Mesendoderm (in vitro differentiated cells): ENCODE measurements around the gene CLEC4D.
A peak's percentile ranks its signal among the peaks of the same experiment; 100 is the strongest.
"Not testable (repeated sequence)": the region's sequence is repeated elsewhere in the genome, so short reads cannot be mapped to it uniquely, and the experiment has no call there.

Source experiments
- DNase-seq: peaks from one replicate; pipeline ENCODE4 v3.0.0; 2013
- H2AK5ac ChIP-seq: 2 replicates; pipeline ENCODE4 v1.6.1; 2013; ENCODE audit warnings: low read length, inconsistent platforms
- H2BK120ac ChIP-seq: 2 replicates; pipeline ENCODE4 v1.6.1; 2013; ENCODE audit warnings: low read depth, mild to moderate bottlenecking, low read length, moderate library complexity, mixed read lengths
- H2BK15ac ChIP-seq: replicated peaks from 2 replicates; pipeline ENCODE4 v1.6.1; 2013; ENCODE audit warnings: low read depth, mild to moderate bottlenecking, moderate library complexity
- H2BK5ac ChIP-seq: 2 replicates; pipeline ENCODE4 v1.6.1; 2013; ENCODE audit warnings: low read length, inconsistent platforms
- H3K18ac ChIP-seq: 2 replicates; pipeline ENCODE4 v1.6.1; 2013; ENCODE audit warnings: mild to moderate bottlenecking, low read length, mixed read lengths
- H3K23ac ChIP-seq: one replicate; pipeline ENCODE4 v1.6.1; 2013; ENCODE audit warnings: low read length
- H3K27ac ChIP-seq: 2 replicates; pipeline ENCODE4 v1.5.1; 2013; ENCODE audit warnings: low read depth, mild to moderate bottlenecking, inconsistent platforms, low read length, moderate library complexity
- H3K27me3 ChIP-seq: 2 replicates; pipeline ENCODE4 v1.6.1; 2013; ENCODE audit warnings: low read length, control low read depth, mild to moderate bottlenecking, inconsistent platforms; ENCODE audit not compliant: insufficient read depth, poor library complexity
- H3K36me3 ChIP-seq: 2 replicates; pipeline ENCODE4 v1.6.1; 2013; ENCODE audit warnings: low read length, inconsistent platforms; ENCODE audit not compliant: control insufficient read depth, insufficient read depth
- H3K4ac ChIP-seq: one replicate; pipeline ENCODE4 v1.6.1; 2013; ENCODE audit warnings: low read depth, mild to moderate bottlenecking, low read length, moderate library complexity
- H3K4me1 ChIP-seq: 2 replicates; pipeline ENCODE4 v1.6.1; 2013; ENCODE audit warnings: low read depth, low read length, inconsistent platforms; ENCODE audit not compliant: control insufficient read depth
- H3K4me2 ChIP-seq: 2 replicates; pipeline ENCODE4 v1.6.1; 2013; ENCODE audit warnings: low read length
- H3K4me3 ChIP-seq: 2 replicates; pipeline ENCODE4 v1.5.1; 2013; ENCODE audit warnings: mild to moderate bottlenecking, low read length
- H3K56ac ChIP-seq: one replicate; pipeline ENCODE4 v1.6.1; 2013; ENCODE audit warnings: low read length
- H3K79me1 ChIP-seq: 2 replicates; pipeline ENCODE4 v1.6.1; 2013; ENCODE audit warnings: low read length, inconsistent platforms
- H3K79me2 ChIP-seq: 2 replicates; pipeline ENCODE4 v1.6.1; 2013; ENCODE audit warnings: mild to moderate bottlenecking, low read length; ENCODE audit not compliant: control insufficient read depth, insufficient read depth
- H3K9ac ChIP-seq: 2 replicates; pipeline ENCODE4 v1.6.1; 2013; ENCODE audit warnings: low read length, inconsistent platforms
- H4K5ac ChIP-seq: one replicate; pipeline ENCODE4 v1.6.1; 2013; ENCODE audit warnings: low read length
- H4K8ac ChIP-seq: one replicate; pipeline ENCODE4 v1.6.1; 2013; ENCODE audit warnings: low read depth, mild to moderate bottlenecking, control low read depth, low read length, moderate library complexity
- WGBS: extraction: QIAGEN DNeasy Blood & Tissue Kit; methylation state at CpG from one replicate; pipeline ENCODE4 v1.1.7; 2013; ENCODE audit warnings: low lambda C conversion rate, missing lambda C conversion rate; ENCODE audit not compliant: insufficient coverage; ENCODE audit errors: extremely low coverage; 5-methylcytosine and 5-hydroxymethylcytosine counted together

The CLEC4D gene

GRCh38 chr12:8559676-8560075 lies 46.4 kb downstream of the CLEC4D start:
- Histone ChIP-seq H4K5ac (no peak overlapping the region), H2AK5ac (no peak overlapping the region), H3K4me1 (no peaks in the 10 kb centered on the region), H3K56ac (no peak overlapping the region), H2BK120ac (no peak overlapping the region), H3K4me3 (no peak overlapping the region), H3K23ac (no peak overlapping the region), H3K27ac (no peak overlapping the region), H2BK15ac (no peak overlapping the region), H3K79me1 (no peaks in the 10 kb centered on the region), H3K27me3 (no peaks in the 10 kb centered on the region), H3K79me2 (no peaks in the 10 kb centered on the region), H4K8ac (no peak overlapping the region), H3K36me3 (no peaks in the 10 kb centered on the region), H3K4ac (no peak overlapping the region), H2BK5ac (no peak overlapping the region), H3K9ac (no peak overlapping the region), H3K18ac (no peak overlapping the region), H3K4me2 (no peak overlapping the region)
- WGBS = no CpG with 5 or more reads among the region's 11 CpGs
- no peak for DNase-seq

- H3K9ac ChIP-seq = no peak overlapping the region
- no peaks in the 10 kb centered on the region for H3K4me1 ChIP-seq
- no peak overlapping the region for H3K4ac ChIP-seq
- H3K27me3 ChIP-seq = no peaks in the 10 kb centered on the region
- no peak overlapping the region for H3K4me3 ChIP-seq
- H3K4me2 ChIP-seq = no peak overlapping the region
- H2AK5ac ChIP-seq = no peak overlapping the region
- no peak for DNase-seq
- no peak overlapping the region for H4K5ac ChIP-seq
- no peak overlapping the region for H3K27ac ChIP-seq
- H2BK5ac ChIP-seq = no peak overlapping the region
- no peak overlapping the region for H4K8ac ChIP-seq
- H3K23ac ChIP-seq = no peak overlapping the region
- no CpG with 5 or more reads among the region's 4 CpGs for WGBS
- H3K79me2 ChIP-seq = no peaks in the 10 kb centered on the region
- H3K79me1 ChIP-seq = no peaks in the 10 kb centered on the region
- no peaks in the 10 kb centered on the region for H3K36me3 ChIP-seq
- no peak overlapping the region for H2BK15ac ChIP-seq
- H2BK120ac ChIP-seq = no peak overlapping the region
- H3K56ac ChIP-seq = no peak overlapping the region
- no peak overlapping the region for H3K18ac ChIP-seq
Measured at GRCh38 chr12:8561011-8561410, 47.7 kb downstream of the CLEC4D start.

GRCh38 chr12:8562310-8562709 lies 49.0 kb downstream of the CLEC4D start:
- no peak overlapping the region for H2AK5ac ChIP-seq

GRCh38 chr12:8563356-8563755 lies 50.1 kb downstream of the CLEC4D start:
- no peak overlapping the region for H3K23ac ChIP-seq

More at GRCh38 chr12:8562310-8562709, 49.0 kb downstream of the CLEC4D start:
- Histone ChIP-seq H4K5ac (no peak overlapping the region), H3K4me2 (no peak overlapping the region), H4K8ac (no peak overlapping the region), H3K4me1 (no peaks in the 10 kb centered on the region), H2BK5ac (no peak overlapping the region), H2BK15ac (no peak overlapping the region), H3K36me3 (no peaks in the 10 kb centered on the region), H3K9ac (no peak overlapping the region), H3K27ac (no peak overlapping the region), H3K18ac (no peak overlapping the region), H3K27me3 (no peaks in the 10 kb centered on the region), H3K4ac (no peak overlapping the region), H3K4me3 (no peak overlapping the region), H3K79me1 (no peaks in the 10 kb centered on the region), H3K23ac (no peak overlapping the region), H2BK120ac (no peak overlapping the region), H3K56ac (no peak overlapping the region), H3K79me2 (no peaks in the 10 kb centered on the region)
- WGBS = no CpG with 5 or more reads among the region's 6 CpGs
- DNase-seq = peak; percentile 27

GRCh38 chr12:8564656-8565055 lies 51.4 kb downstream of the CLEC4D start:
- no peaks in the 10 kb centered on the region for H3K27me3 ChIP-seq

More at GRCh38 chr12:8563356-8563755, 50.1 kb downstream of the CLEC4D start:
- H3K4me2 ChIP-seq = no peak overlapping the region
- H3K56ac ChIP-seq = no peak overlapping the region
- no peaks in the 10 kb centered on the region for H3K79me2 ChIP-seq
- H2BK15ac ChIP-seq = no peak overlapping the region
- no peak for DNase-seq
- no peak overlapping the region for H3K4me3 ChIP-seq
- no peaks in the 10 kb centered on the region for H3K27me3 ChIP-seq
- no peak overlapping the region for H3K27ac ChIP-seq
- no peak overlapping the region for H2BK5ac ChIP-seq
- no peak overlapping the region for H3K18ac ChIP-seq
- H2AK5ac ChIP-seq = no peak overlapping the region
- no peak overlapping the region for H3K4ac ChIP-seq
- H3K9ac ChIP-seq = no peak overlapping the region
- H2BK120ac ChIP-seq = no peak overlapping the region
- H3K4me1 ChIP-seq = no peaks in the 10 kb centered on the region
- whole genome bisulfite sequencing = no CpG with 5 or more reads among the region's 3 CpGs
- H4K8ac ChIP-seq = no peak overlapping the region
- H3K36me3 ChIP-seq = no peaks in the 10 kb centered on the region
- no peaks in the 10 kb centered on the region for H3K79me1 ChIP-seq
- H4K5ac ChIP-seq = no peak overlapping the region

GRCh38 chr12:8566052-8566451 lies 52.7 kb downstream of the CLEC4D start:
- not testable (repeated sequence) for H3K4me1 ChIP-seq, H2BK120ac ChIP-seq
- no CpG with 5 or more reads among the region's 2 CpGs for WGBS

More at GRCh38 chr12:8564656-8565055, 51.4 kb downstream of the CLEC4D start:
- no peak overlapping the region for H2BK120ac ChIP-seq
- DNase-seq = peak; percentile 80
- no peaks in the 10 kb centered on the region for H3K79me1 ChIP-seq
- no peaks in the 10 kb centered on the region for H3K36me3 ChIP-seq
- H3K4me1 ChIP-seq = no peaks in the 10 kb centered on the region
- WGBS = no CpG with 5 or more reads among the region's 22 CpGs
- H4K8ac ChIP-seq = no peak overlapping the region
- no peak overlapping the region for H2BK15ac ChIP-seq
- no peaks in the 10 kb centered on the region for H3K79me2 ChIP-seq
- no peak overlapping the region for H2AK5ac ChIP-seq
- no peak overlapping the region for H3K4ac ChIP-seq
- H4K5ac ChIP-seq = no peak overlapping the region
- no peak overlapping the region for H3K4me2 ChIP-seq
- no peak overlapping the region for H3K56ac ChIP-seq
- no peak overlapping the region for H3K4me3 ChIP-seq
- H3K9ac ChIP-seq = no peak overlapping the region
- no peak overlapping the region for H3K23ac ChIP-seq
- no peak overlapping the region for H2BK5ac ChIP-seq
- H3K27ac ChIP-seq = no peak overlapping the region
- H3K18ac ChIP-seq = no peak overlapping the region

More at GRCh38 chr12:8566052-8566451, 52.7 kb downstream of the CLEC4D start:
- not testable (repeated sequence) for H3K27ac ChIP-seq, DNase-seq, H4K5ac ChIP-seq, H3K4ac ChIP-seq, H3K56ac ChIP-seq, H3K79me1 ChIP-seq, H3K4me2 ChIP-seq, H2BK15ac ChIP-seq, H3K23ac ChIP-seq, H2AK5ac ChIP-seq, H3K27me3 ChIP-seq, H2BK5ac ChIP-seq, H3K4me3 ChIP-seq, H4K8ac ChIP-seq, H3K18ac ChIP-seq, H3K36me3 ChIP-seq, H3K9ac ChIP-seq, H3K79me2 ChIP-seq
